H1 (cell line): ENCODE results near the gene OMG. TPM values are rescaled to one million over a fixed set of nuclear protein-coding genes. Genes with fewer than 3 reads are reported as not detected.

Experiments
- CTCF ChIA-PET: fragments of 300-600 bp; sonication (Branson Sonifier 250); formaldehyde crosslinking; loops from one replicate; lab custom pipeline; 2021; ENCODE audit not compliant: partially characterized antibody; lab: Charles Lee
- POLR2A ChIA-PET: fragments of 300-600 bp; sonication (Branson Sonifier 250); formaldehyde crosslinking; loops from one replicate; lab custom pipeline; 2021; ENCODE audit warnings: inconsistent platforms; ENCODE audit not compliant: partially characterized antibody; lab: Charles Lee
- DNase-seq, 2 experiments: peaks; one replicate each; pipeline versions ENCODE4 v3.0.0 to v3.0.0-alpha.2; 2010 to 2022; ENCODE audit warnings: low spot score in 2 of 2, low read depth in 1 of 2, mixed read lengths in 1 of 2
- FAIRE-seq: peaks from 2 replicates; lab custom pipeline; 2011; peaks lifted over from hg19 to GRCh38; lab: Jason Lieb, UNC
- H2AFZ ChIP-seq: 2 replicates; pipeline ENCODE4 v1.8.1; 2012; ENCODE audit warnings: low read length, inconsistent platforms
- H2AK5ac ChIP-seq: 2 replicates; pipeline ENCODE4 v1.6.1; 2013; ENCODE audit warnings: low read depth, low read length
- H2BK120ac ChIP-seq: replicated peaks from 2 replicates; pipeline ENCODE3; 2013; ENCODE audit warnings: low read depth, low read length, inconsistent platforms
- H2BK12ac ChIP-seq: 2 replicates; pipeline ENCODE4 v1.6.1; 2013; ENCODE audit warnings: low read depth, low read length
- H2BK15ac ChIP-seq: 2 replicates; pipeline ENCODE4 v1.6.1; 2013; ENCODE audit warnings: low read length
- H2BK20ac ChIP-seq: 2 replicates; pipeline ENCODE4 v1.6.1; 2013; ENCODE audit warnings: low read length
- H2BK5ac ChIP-seq: 2 replicates; pipeline ENCODE4 v1.6.1; 2013; ENCODE audit warnings: low read depth, low read length
- H3K14ac ChIP-seq: 2 replicates; pipeline ENCODE4 v1.6.1; 2013; ENCODE audit warnings: inconsistent platforms; ENCODE audit not compliant: insufficient read length
- H3K18ac ChIP-seq: 2 replicates; pipeline ENCODE4 v1.6.1; 2013; ENCODE audit warnings: low read length; ENCODE audit errors: extremely low read depth
- H3K23ac ChIP-seq: 2 replicates; pipeline ENCODE4 v1.6.1; 2013; ENCODE audit warnings: inconsistent platforms; ENCODE audit not compliant: insufficient read length
- H3K23me2 ChIP-seq: 2 replicates; pipeline ENCODE4 v1.6.1; 2013; ENCODE audit warnings: low read depth, low read length
- H3K27ac ChIP-seq: 2 replicates; pipeline ENCODE4 v1.6.1; 2011; ENCODE audit warnings: low read depth, low read length, inconsistent platforms
- H3K27me3 ChIP-seq, 4 experiments: replicated peaks in 1 of 4; 1 replicate in 1 of 4; 2 replicates in 3 of 4; pipeline versions ENCODE4 v1.6.1 to v1.8.1; 2011 to 2013; ENCODE audit warnings: low read length in 3 of 4, mild to moderate bottlenecking in 3 of 4, inconsistent platforms in 2 of 4, mixed read lengths in 2 of 4, moderate library complexity in 1 of 4; ENCODE audit not compliant: control insufficient read depth in 3 of 4, insufficient read depth in 3 of 4; ENCODE audit errors: extremely low read depth in 1 of 4
- H3K36me3 ChIP-seq, 4 experiments: 2 replicates each; pipeline versions ENCODE4 v1.6.1 to v1.8.1; 2011 to 2013; ENCODE audit warnings: mild to moderate bottlenecking in 4 of 4, low read length in 3 of 4, moderate library complexity in 2 of 4, control low read depth in 1 of 4, inconsistent platforms in 1 of 4; ENCODE audit not compliant: insufficient read depth in 4 of 4, control insufficient read depth in 2 of 4
- H3K4ac ChIP-seq: replicated peaks from 2 replicates; pipeline ENCODE3; 2013; ENCODE audit warnings: low read length, low read depth, mixed read lengths, inconsistent platforms; ENCODE audit not compliant: insufficient read length
- H3K4me1 ChIP-seq, 4 experiments: replicated peaks in 1 of 4; 1 replicate in 1 of 4; 2 replicates in 3 of 4; pipeline versions ENCODE4 v1.6.1 to v1.8.1; 2011 to 2013; ENCODE audit warnings: low read length in 3 of 4, inconsistent platforms in 2 of 4, mixed read lengths in 1 of 4; ENCODE audit not compliant: insufficient read depth in 4 of 4, control insufficient read depth in 3 of 4
- H3K4me2 ChIP-seq, 2 experiments: 2 replicates each; pipeline versions ENCODE4 v1.6.1 to v1.8.1; 2011 to 2013; ENCODE audit warnings: low read depth in 2 of 2, low read length in 2 of 2, control low read depth in 1 of 2, inconsistent platforms in 1 of 2, mild to moderate bottlenecking in 1 of 2; ENCODE audit not compliant: insufficient read depth in 1 of 2
- H3K4me3 ChIP-seq, 4 experiments: fragments of 200-600, 300-600 bp in 1 of 4; sonication (generic), shearing (Covaris generic), sonication (Bioruptor Twin) in 1 of 4; 2 replicates each; pipeline versions ENCODE4 v1.5.1 to v1.8.1; 2011 to 2016; ENCODE audit warnings: low read length in 4 of 4, low read depth in 3 of 4, control low read depth in 2 of 4, inconsistent platforms in 2 of 4, mild to moderate bottlenecking in 2 of 4, mixed read lengths in 1 of 4, moderate library complexity in 1 of 4; ENCODE audit not compliant: insufficient read depth in 2 of 4; ENCODE audit errors: extremely low read depth in 1 of 4
- H3K56ac ChIP-seq: replicated peaks from 2 replicates; pipeline ENCODE3; 2013; ENCODE audit warnings: low read depth, mild to moderate bottlenecking, mixed read lengths, low read length, inconsistent platforms; ENCODE audit not compliant: insufficient read length
- H3K79me1 ChIP-seq: 2 replicates; pipeline ENCODE4 v1.6.1; 2013; ENCODE audit warnings: low read depth, low read length, control low read depth
- H3K79me2 ChIP-seq, 2 experiments: 2 replicates each; pipeline versions ENCODE4 v1.6.1 to v1.8.1; 2012 to 2013; ENCODE audit warnings: low read length in 2 of 2, mild to moderate bottlenecking in 2 of 2, inconsistent platforms in 1 of 2; ENCODE audit not compliant: insufficient read depth in 2 of 2, control insufficient read depth in 1 of 2
- H3K9ac ChIP-seq, 4 experiments: replicated peaks in 1 of 4; 1 replicate in 1 of 4; 2 replicates in 3 of 4; pipeline versions ENCODE4 v1.6.1 to v1.8.1; 2011 to 2013; ENCODE audit warnings: low read depth in 3 of 4, low read length in 3 of 4, control low read depth in 2 of 4, mild to moderate bottlenecking in 2 of 4, moderate library complexity in 2 of 4, inconsistent platforms in 1 of 4; ENCODE audit errors: extremely low read depth in 1 of 4
- H3K9me3 ChIP-seq, 2 experiments: 2 replicates each; pipeline versions ENCODE4 v1.6.1 to v1.8.1; 2012 to 2013; ENCODE audit warnings: mild to moderate bottlenecking in 2 of 2, moderate library complexity in 2 of 2, control low read depth in 1 of 2, inconsistent platforms in 1 of 2, low read depth in 1 of 2, low read length in 1 of 2, mixed read lengths in 1 of 2; ENCODE audit not compliant: insufficient read depth in 2 of 2
- H4K20me1 ChIP-seq, 2 experiments: replicated peaks in 1 of 2; 2 replicates each; pipeline versions ENCODE3 to v1.8.1; 2011 to 2013; ENCODE audit warnings: inconsistent platforms in 2 of 2, low read length in 2 of 2, mild to moderate bottlenecking in 1 of 2; ENCODE audit not compliant: insufficient read depth in 2 of 2, control insufficient read depth in 1 of 2
- H4K5ac ChIP-seq: 2 replicates; pipeline ENCODE4 v1.6.1; 2013; ENCODE audit warnings: low read length, low read depth, mixed read lengths, inconsistent platforms; ENCODE audit not compliant: insufficient read length
- H4K8ac ChIP-seq: 2 replicates; pipeline ENCODE4 v1.8.0; 2013; ENCODE audit warnings: mild to moderate bottlenecking, moderate library complexity, low read length, inconsistent platforms; ENCODE audit not compliant: insufficient read depth; ENCODE audit errors: extremely low read depth
- H4K91ac ChIP-seq: replicated peaks from 2 replicates; pipeline ENCODE3; 2013; ENCODE audit warnings: low read length, mixed read lengths, inconsistent platforms; ENCODE audit not compliant: insufficient read length
- CBX5 ChIP-seq: fragments of 300-800, 300-1000 bp; sonication (generic); IDR thresholded peaks from 2 replicates; pipeline ENCODE4 v1.7.1; 2016; ENCODE audit warnings: antibody characterized with exemption, low read length, low read depth
- E2F6 ChIP-seq: IDR thresholded peaks from 2 replicates; pipeline ENCODE4 v1.6.1; 2012; ENCODE audit warnings: inconsistent platforms
- EP300 ChIP-seq, 2 experiments: IDR thresholded peaks; 1 replicate in 1 of 2; 2 replicates in 1 of 2; pipeline ENCODE4 v1.6.1; 2011 to 2012; ENCODE audit warnings: low read depth in 2 of 2, low read length in 2 of 2, mild to moderate bottlenecking in 2 of 2, borderline replicate concordance in 1 of 2, inconsistent platforms in 1 of 2, moderate library complexity in 1 of 2
- KDM5A ChIP-seq: fragments of 200-600 bp; IDR thresholded peaks from 2 replicates; pipeline ENCODE4 v1.7.1; 2012; ENCODE audit warnings: mild to moderate bottlenecking, low read length, inconsistent platforms, mixed read lengths
- MAX ChIP-seq: IDR thresholded peaks from 2 replicates; pipeline ENCODE4 v1.6.1; 2012; ENCODE audit warnings: inconsistent platforms
- NRF1 ChIP-seq: IDR thresholded peaks from 2 replicates; pipeline ENCODE4 v1.6.1; 2011; ENCODE audit warnings: mild to moderate bottlenecking, low read depth, low read length, improper control_type of control experiment
- POLR2AphosphoS5 ChIP-seq: IDR thresholded peaks from 2 replicates; pipeline ENCODE4 v1.6.1; 2011; ENCODE audit warnings: low read depth, low read length
- RAD21 ChIP-seq, 2 experiments: IDR thresholded peaks in 1 of 2; conservative IDR thresholded peaks in 1 of 2; 2 replicates each; pipeline ENCODE4 v1.6.1; 2011; ENCODE audit warnings: low read depth in 2 of 2, low read length in 2 of 2, improper control_type of control experiment in 1 of 2, inconsistent platforms in 1 of 2, mild to moderate bottlenecking in 1 of 2, moderate library complexity in 1 of 2
- RFX5 ChIP-seq: IDR thresholded peaks from 2 replicates; pipeline ENCODE4 v1.6.1; 2011; ENCODE audit warnings: low read depth, low read length, improper control_type of control experiment, borderline replicate concordance
- SIN3A ChIP-seq, 2 experiments: IDR thresholded peaks in 1 of 2; conservative IDR thresholded peaks in 1 of 2; 2 replicates each; pipeline ENCODE4 v1.6.1; 2011 to 2012; ENCODE audit warnings: low read length in 2 of 2, improper control_type of control experiment in 1 of 2, low read depth in 1 of 2, mild to moderate bottlenecking in 1 of 2
- SIX5 ChIP-seq: IDR thresholded peaks from 2 replicates; pipeline ENCODE4 v1.6.1; 2011; ENCODE audit warnings: mild to moderate bottlenecking, low read depth, low read length
- WGBS, 2 experiments: shearing (Covaris generic) in 1 of 2; methylation state at CpG; one replicate each; pipeline versions ENCODE4 v1.1.6 to v1.1.7; 2013 to 2015; ENCODE audit warnings: low lambda C conversion rate in 2 of 2, mixed read lengths in 2 of 2, inconsistent platforms in 1 of 2, low coverage in 1 of 2, missing lambda C conversion rate in 1 of 2; ENCODE audit not compliant: insufficient replicate concordance in 2 of 2, insufficient coverage in 1 of 2, insufficient read length in 1 of 2; ENCODE audit errors: extremely low coverage in 1 of 2, missing lambda C conversion rate in 1 of 2; 5-methylcytosine and 5-hydroxymethylcytosine counted together
- polyA plus RNA-seq, 7 experiments: library from polyadenylated mRNA; depleted of rRNA in 3 of 7; stranded (reverse) in 5 of 7; unstranded in 2 of 7; fragments of >200 nt in 5 of 7; fragments of 200-250 nt in 2 of 7; gene quantifications; 1 replicate in 5 of 7; 2 replicates in 1 of 7; 4 replicates in 1 of 7; pipeline versions ENCODE4 v1.2.1 to v1.2.3, GENCODE V29; 2011 to 2013; ENCODE audit warnings: missing spikeins in 2 of 7, mixed read lengths in 2 of 7
- total RNA-seq: library from RNA; stranded (reverse); fragmentation: NEBNext Ultra II Directional; extraction: Animal tissue kit (Norgen Biotek cat#: 25700); gene quantifications from 2 replicates; pipeline ENCODE4 v1.2.1, GENCODE V29; 2021
- TF ChIP-seq, protein P1 (sequence below): IDR thresholded peaks from 2 replicates; pipeline ENCODE4 v1.6.1; 2011; ENCODE audit warnings: low read depth, mild to moderate bottlenecking, low read length; ENCODE audit not compliant: insufficient read depth

The OMG gene
- total and polyA plus RNA-seq, 2 of the 8 experiments (the other 6 are each of a cell fraction or from before 2014, with no cell fraction given): not detected

DNA sequence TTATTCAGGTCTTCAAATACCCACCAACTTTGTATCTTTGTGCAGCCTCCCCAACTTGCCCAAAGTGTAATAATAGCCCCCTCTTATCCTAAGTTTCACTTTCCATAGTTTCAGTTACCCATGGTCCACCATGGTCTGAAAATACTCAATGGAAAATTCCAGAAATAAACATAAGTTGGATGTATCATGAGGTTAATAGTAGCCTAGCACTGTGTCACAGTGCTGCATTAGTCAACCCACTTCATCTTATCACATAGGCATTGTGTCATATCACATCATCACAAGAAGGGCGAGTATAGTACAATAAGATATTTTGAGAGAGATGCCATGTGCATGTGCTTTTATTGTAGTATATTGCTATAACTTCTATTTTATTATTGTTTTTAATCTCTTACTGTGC is 21.9 kb downstream of the OMG start:
- ChIA-PET POLR2A (no interaction called here), CTCF (interaction anchor here (1.2 kb wide), 1 partner anchor 9 kb away, joined by 3 read pairs; no protein-coding TSS in a partner anchor)
- H2BK20ac ChIP-seq: no peak overlapping the region
- WGBS, 2 experiments: 85% methylated on average over 1 of the region's 1 CpG; no CpG with 5 or more reads in 1 of the 2 experiments
- peaks cover 0 to 4% (median 3%) of the 10 kb centered on the region in 4 experiments; a peak in 1 of 7 replicates for H3K4me1 ChIP-seq
- DNase-seq (no peak), FAIRE-seq (no peak)
- no peaks in the 10 kb centered on the region for H3K23me2 ChIP-seq
- no peak overlapping the region for H3K4me2 ChIP-seq
- no peak overlapping the region for H2AK5ac ChIP-seq
- H3K56ac ChIP-seq: no peak overlapping the region
- H2BK12ac ChIP-seq: no peak overlapping the region
- H2BK5ac ChIP-seq: no peak overlapping the region
- no peak overlapping the region for H3K27ac ChIP-seq
- H2AFZ ChIP-seq: no peak overlapping the region
- H3K18ac ChIP-seq: no peak overlapping the region
- H2BK120ac ChIP-seq: no peak overlapping the region
- no peaks in the 10 kb centered on the region for H3K27me3 ChIP-seq
- H3K79me1 ChIP-seq: no peaks in the 10 kb centered on the region
- H3K36me3 ChIP-seq: 0 out of 8 replicates have a peak, but pooled peaks cover 0 to 6% (median 1%) of the 10 kb centered on the region in 4 experiments
- no peak overlapping the region for H3K23ac ChIP-seq
- H3K79me2 ChIP-seq: no peaks in the 10 kb centered on the region
- H3K9me3 ChIP-seq: no peaks in the 10 kb centered on the region
- no peak overlapping the region for H4K5ac ChIP-seq
- H4K20me1 ChIP-seq: no peaks in the 10 kb centered on the region
- H2BK15ac ChIP-seq: no peak overlapping the region
- no peak overlapping the region for H3K14ac ChIP-seq
- H3K9ac ChIP-seq: no peak overlapping the region
- no peak overlapping the region for H3K4me3 ChIP-seq
- H4K8ac ChIP-seq: no peak overlapping the region
- no peak overlapping the region for H3K4ac ChIP-seq
- no peak overlapping the region for H4K91ac ChIP-seq
- TF ChIP-seq RAD21 (IDR thresholded peaks at IDR 0.05 in 1 of 2, conservative IDR thresholded peaks at IDR 0.05 in 1 of 2; ENCODE audit: low read depth in 2 of 2, low read length in 2 of 2) (no peak), EP300 (IDR thresholded peaks at IDR 0.05; ENCODE audit: borderline replicate concordance in 1 of 2, low read depth in 2 of 2, low read length in 2 of 2) (no peak), POLR2AphosphoS5 (no peak), MAX (no peak), KDM5A (no peak), SIX5 (no peak), E2F6 (no peak), SIN3A (conservative IDR thresholded peaks at IDR 0.05 in 1 of 2, IDR thresholded peaks at IDR 0.05 in 1 of 2; ENCODE audit: low read depth in 1 of 2, low read length in 2 of 2) (no peak), RFX5 (no peak), NRF1 (no peak), CBX5 (no peak)
- TF ChIP-seq, protein P1, sequence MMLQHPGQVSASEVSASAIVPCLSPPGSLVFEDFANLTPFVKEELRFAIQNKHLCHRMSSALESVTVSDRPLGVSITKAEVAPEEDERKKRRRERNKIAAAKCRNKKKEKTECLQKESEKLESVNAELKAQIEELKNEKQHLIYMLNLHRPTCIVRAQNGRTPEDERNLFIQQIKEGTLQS: no peak
